Bone marrow (tissue), 2 donors: ENCODE results near the gene RPS6KA6.

Experiments used
- DNase-seq, 2 donors: peaks; one replicate each; lab custom pipeline; 2025; lab: John Stamatoyannopoulos, UW

The RPS6KA6 gene

DNA sequence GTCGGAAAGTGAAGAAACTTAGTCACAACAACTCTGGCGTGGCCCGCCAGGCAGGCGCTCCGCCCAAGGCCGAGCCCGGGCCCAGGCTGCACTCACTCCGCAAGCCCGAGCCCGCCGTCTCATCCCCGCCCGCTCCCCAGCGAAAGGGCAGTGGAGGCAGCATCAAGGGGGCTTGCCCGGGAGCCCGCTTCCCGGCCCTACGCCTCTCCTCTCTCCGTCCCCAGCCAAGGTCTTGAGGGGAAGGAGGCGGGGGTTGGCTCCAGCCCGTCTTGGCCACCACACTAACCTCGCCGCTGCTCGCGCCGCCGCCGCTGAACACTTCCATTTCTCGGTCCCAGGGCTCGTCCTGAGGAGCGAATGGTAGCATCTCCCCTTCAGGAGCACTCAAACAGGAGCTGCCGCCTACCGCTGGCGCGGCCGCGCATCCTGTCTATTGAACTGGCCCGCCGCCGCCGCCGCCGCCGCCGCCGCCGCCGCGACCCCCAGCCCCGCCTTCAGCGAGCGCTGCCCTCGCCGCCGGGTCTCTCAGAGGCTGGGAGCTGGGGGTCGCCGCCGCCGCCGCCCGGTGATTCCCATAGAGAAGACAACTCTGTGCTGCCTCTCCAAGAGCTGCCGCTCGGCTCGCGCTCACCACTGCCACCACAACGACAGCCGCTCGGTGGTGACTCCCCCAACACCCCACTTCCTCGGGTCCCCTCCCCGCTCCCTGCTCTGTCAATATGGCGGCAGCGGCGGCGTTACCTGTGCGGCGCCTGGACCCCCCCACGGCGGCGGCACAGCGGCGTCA lies at the start of gene RPS6KA6:
Gene RPS6KA6 (minus strand): TSS at position 667 of the 787 bp plus-strand sequence. CDS start 300 bp downstream, at position 367.
- DNase-seq: no peak

DNA sequence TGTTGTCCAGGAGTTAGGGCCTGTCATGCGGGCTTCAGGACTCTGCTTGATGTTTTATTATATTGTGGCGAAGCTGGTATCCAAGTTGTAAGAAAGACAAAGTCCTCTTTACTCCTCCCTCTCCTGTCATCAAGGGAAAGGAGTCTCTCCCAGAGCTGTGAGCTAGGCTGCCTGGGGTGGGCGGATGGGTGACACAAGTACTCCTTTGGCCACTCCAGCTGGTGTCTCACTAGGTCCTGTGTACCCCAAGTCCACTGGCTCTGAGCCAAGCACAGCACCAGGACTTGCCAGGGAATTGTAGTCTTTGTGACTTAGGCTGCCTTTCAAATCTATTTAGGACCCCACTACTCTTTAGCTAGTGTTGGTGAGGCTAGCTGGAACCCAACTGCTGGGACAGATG lies 36.7 kb upstream of the RPS6KA6 start:
- no peak for DNase-seq

DNA sequence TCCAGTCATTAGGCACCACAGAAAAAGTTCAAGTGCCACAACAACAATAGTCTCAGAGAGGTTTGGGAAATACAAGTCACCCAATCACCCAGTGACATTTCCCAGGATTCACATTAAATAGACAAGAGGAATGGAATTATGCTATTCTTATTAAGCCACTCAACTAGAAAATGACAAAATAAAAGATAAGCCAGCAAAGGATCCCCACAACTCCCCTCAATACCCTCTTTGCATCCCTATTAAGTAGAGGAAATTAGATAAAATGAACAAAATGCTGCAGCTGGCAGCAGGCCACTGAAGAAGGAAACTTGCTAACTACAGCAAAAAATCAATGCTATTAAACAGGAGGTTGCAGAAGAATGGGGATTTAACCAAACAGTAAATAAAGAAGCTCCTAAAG lies 35.3 kb upstream of the RPS6KA6 start:
- DNase-seq: no peak

DNA sequence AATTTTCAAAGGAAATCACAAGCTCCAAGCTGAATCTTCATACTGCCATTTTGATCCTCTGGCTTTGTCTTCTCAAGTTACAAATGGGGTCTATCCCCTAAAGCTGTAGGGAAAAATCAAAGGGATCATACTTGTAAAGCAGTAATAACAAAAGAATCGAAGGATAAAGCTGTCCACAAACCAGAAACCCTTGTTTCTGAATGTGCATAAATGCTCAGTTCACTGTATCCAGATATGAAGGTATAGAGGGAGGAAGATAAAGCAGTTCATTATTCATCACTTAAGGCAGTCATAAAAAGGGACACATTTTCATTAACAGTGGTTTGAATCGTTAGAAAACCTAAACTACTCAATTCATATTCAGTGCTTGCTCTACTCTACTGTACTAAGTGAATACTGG lies 33.2 kb upstream of the RPS6KA6 start:
- DNase-seq: no peak

DNA sequence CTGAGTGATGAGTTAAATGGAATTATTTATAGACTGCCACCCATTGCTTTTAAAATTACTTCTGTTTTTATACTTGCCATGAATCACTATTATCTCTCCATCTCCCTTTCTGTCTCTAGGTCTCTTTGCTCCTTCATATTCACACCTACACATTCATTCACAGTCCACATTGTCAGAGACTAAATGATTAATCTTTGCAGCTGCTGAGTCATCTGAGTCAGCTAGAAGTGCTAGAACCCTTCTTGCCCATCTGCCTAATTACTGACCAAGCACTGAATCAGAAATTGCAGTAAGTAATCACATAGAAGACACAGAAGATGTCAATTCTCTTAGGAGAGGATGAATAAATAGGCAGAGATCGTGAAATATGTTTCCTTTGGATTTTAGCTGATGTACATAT lies 31.6 kb upstream of the RPS6KA6 start:
- DNase-seq: no peak

DNA sequence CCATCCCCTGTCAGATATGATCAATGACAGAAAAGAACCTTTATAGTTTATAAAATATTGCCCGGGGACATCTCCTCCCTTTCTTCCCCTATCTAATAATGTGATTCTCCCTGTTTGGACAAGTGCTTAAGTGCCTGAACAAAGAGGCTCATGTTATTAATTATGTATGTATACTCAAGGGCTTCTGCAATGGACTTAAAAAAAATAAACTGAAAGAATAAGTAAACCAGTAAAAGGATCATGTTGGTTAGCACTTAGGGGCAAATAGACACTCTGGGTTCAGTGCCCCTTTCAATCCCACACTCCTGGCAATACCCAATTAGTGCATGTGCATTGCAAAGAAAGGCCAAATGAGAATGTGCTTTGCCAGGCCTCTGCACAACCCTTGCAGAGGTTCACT lies 30.7 kb upstream of the RPS6KA6 start:
- DNase-seq: no peak

DNA sequence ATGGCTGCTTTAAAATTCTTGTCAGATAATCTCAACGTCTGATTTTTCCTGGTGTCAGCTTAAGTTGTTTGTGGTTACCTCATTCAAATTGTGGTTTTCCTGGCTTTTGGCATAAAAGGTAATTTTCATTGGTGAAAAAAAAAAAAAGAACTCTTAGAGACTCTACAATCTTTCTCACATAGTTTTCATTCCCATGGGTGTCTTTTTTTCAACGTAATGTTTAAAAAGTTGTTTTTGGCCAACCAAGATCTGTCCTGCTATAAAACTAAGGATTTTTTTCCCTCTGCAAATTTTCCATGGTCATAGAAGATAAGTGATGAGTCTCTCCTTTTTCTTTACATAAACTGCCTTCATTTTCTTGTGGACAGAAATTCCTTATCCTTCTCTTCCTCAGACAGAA lies 28.9 kb upstream of the RPS6KA6 start:
- no peak for DNase-seq

DNA sequence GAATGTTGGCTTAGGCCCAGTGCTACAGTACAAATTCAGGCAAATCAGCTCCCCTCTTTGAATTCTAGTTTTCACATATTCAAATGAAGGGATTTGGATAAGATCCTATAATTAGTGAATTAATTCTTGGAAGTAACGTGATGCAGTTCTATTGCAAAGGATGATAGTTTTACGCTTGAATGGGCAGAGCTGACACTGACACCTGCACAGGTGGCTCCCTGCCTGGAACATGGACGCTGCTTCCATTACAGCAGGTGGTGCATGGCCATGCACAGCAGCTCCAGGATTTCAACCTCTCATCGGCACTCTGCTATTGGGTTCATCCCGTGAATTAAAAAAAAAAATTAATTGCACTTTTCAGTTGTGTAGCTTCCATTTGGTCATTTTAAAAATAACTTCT lies 28.4 kb upstream of the RPS6KA6 start:
- no peak for DNase-seq

DNA sequence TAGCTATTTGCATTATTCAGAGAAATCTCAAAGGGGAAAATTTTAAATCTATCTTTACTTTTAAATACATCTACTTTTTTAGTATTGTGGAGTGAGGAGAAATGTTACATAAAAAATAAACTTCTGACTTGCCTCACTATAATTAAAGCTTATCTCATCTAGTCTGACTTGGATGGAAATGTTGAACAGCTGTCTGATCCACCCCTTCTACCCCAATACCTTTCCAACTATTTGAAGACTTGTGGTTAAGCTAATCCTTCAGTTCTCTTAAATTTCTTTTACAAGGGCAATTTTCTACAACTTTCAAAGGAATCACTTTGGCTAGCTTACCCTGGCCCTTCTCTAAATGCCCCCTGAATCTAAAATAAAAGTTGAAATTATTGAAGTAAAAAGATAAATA lies 17.3 kb upstream of the RPS6KA6 start:
- DNase-seq: no peak

DNA sequence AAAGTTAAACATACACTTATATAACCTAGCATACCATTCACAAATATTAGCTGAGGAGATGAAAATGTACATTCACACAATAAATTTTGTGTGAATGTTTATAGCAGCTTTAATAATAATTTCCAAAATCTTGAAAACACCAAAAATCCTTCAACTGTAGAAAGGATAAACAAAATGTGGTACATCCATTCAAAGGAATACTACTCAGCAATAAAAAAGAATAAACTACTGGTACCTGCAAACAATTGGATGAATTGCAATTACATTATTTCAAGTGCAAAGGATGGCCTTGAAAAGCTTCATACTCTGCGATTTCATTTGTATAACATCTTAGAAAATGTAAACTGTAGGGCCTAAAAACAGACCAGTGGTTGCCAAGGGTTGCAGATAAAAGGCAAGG lies 11.7 kb upstream of the RPS6KA6 start:
- no peak for DNase-seq

DNA sequence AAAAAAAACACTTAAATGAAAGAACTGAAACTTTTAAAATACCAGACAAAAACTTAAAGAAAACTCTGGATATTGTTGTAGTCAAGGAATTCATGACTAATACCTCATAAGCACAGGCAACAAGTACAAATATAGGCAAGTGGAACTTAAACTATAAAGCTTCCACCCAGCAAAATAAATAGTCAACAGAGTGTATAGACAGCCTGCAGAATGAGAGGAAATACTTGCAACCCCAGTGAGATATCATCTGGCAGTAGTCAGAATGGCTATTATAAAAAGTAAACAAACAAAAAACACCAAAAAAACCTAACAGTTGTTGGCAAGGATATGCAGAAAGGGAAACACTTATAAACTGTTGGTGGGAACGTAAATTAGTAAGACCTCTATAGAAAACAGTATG lies 9.6 kb upstream of the RPS6KA6 start:
- DNase-seq: no peak

DNA sequence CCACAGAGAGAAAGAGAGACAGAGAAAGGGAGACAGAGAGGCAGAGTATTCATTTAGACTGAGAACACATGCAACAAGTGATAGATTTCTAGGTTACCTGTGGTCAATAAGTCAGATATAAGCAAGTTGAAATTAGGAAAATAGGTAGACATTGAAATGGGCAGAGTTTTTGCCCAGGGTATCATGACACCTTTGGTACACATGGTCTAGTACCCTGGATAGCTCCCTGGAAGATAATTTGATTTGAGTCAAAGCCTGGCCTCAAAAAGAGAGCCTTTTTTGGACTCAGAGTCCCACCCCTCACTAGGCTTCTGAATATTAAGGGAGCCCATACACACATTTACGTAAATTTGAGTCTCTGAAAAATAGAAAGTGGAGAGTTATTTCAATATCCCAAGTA lies 4.0 kb upstream of the RPS6KA6 start:
- DNase-seq: no peak

DNA sequence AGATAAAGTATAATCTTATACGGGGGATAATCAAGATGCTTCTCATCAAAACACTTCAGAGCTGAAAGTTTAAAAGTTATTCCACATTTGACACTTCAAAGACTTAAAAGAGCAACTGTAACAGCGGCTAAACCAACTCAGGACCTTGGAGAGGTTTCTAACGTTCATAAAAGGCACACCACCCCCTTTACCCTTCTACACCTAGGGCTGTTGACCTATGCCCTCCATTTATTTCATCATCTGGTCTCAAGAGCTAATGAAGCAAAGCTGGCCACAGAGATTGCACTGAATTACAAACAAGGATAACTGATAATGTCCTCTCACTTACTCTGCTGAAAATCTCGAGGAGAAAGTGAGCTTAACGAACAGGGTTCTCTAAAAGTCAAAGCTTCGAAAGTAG lies 1.1 kb upstream of the RPS6KA6 start:
- DNase-seq: no peak

DNA sequence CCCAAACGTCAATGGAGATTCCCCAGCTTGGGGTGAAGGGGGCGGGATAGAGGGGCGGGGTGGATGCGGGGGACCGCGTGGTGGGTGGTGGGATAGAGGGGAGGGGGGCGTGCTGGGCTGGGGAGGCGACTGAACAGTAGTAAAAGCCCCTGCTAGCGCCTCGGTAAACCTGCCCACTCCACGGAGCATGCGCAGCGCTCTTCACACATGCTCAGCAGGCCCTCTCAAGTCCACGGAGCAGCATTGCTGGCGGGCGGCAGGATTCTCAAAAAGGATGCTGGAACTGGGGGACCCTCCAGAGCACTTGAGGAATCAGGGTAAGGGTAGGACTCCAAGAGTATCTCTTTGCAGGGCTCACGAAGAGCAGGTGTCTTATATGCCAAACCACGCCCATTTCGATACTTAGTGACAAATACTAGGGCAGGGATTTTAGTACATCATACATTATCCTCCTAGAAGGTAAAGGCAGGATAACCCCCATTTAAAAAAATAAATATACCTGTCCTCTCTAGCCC lies 378 bp upstream of the RPS6KA6 start:
- no peak for DNase-seq

DNA sequence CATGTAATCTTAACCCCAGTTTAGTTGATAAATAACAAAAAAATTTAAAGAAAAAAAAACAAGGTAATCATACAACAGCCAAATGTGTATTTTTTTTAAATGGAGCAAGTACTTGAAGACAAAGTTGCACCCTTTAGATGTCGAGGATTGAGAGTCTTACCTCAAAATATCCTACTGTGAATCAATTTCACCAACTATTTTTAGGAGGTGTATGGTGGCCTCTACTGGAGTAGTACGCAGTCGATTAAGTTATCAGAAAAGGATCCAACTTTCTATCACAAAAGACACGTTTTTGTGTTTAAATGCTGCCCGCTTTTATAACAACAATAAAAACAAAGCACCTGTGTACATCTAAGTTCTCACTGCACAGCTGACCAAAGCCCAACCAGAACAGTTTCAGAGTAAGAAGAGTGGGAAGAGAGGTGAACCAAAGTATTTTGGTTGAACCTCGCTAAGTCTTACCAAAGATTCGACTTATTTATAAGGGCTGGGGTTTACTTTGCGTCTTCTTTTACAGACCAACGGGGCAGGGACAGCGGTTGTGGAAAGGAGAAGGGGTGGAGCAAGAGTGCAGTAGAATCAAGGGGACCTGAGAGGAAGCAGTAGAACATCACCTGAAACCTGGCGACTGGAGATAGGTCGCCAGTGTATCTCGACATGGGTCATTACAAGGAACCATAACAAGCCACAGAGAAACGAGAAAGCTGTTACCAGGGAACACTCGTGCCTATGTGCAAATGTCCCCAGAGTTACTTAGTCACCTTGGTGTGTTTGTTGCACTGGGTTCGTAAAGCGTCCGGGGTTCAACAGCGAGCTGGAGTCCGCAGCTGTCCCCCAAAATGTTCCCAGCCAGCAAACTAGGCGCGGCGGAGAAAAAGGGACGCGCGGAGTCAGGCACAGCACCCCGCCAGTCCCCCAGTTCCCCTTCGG lies 1.1 kb downstream of the RPS6KA6 start:
- no peak for DNase-seq

DNA sequence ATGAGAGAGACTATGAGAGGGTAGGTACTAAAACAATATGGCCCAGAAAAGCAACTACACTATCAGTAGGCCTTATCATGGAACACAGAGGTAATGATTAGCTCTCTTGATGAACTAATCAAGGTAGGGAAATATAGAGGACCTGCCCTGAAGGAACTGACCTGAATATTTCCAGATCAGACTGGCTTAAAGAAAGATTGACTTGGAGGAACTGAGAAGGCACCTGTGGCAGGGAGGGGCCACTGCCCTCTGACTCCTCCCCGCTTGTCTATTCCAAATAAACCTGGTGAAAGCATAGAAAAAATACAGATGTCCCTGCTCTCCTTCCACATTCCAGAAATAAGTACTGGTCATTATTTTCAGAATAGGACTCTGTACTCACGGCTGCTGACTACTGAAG lies 5.5 kb downstream of the RPS6KA6 start:
- no peak for DNase-seq

DNA sequence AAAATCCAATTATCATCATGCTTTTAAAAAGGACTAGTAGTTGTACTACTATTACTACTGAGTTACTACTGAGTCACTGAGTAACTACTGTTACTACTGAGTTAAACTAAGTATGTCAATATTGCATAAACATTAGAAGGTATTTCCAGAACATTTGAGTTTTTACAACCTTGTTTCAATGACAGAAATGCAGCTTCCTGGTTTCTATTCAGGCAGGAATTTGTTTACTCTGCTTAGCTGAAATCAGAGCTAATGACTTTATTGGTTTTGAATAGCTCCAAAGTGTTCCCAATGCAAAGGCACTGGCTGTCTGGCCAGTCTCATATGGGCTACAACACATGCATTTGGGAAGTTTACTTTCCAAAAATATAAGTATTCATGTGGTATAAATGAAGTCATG lies 12.0 kb downstream of the RPS6KA6 start:
- no peak for DNase-seq

DNA sequence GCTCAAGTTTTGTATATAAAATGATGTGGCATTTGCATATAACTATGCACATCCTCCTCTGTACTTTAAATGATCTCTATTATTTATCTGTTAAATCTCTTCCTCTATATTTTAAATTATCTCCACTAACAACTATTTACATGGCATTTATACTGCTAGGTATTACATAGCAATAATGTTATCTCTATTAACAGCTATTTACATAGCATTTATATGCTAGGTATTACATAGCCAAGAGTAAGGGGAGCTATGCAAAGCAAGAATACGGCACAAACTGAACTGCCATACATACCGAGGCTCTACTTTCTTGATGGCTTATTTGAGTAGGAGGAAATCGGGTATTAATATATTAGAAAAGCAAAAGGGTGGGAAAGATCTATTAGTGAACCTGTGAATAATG lies 12.7 kb downstream of the RPS6KA6 start:
- no peak for DNase-seq

DNA sequence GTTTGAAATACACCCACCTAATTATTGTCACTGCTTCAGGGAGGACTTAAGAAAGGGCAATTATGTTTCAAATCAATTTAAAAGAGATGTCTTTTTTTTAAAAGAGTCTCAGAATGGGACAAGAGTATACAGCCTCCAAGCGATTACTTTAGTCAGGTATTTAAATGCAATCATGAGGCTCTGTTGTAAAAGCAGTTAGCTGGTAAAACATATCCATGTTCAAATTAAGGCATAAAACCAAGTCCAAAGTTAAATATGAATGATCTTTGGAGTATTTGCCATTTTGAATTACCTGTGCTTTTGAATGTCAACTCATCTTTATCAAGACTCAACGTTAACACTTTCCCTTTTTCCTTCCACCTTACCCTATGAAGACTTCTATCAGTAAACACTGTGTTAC lies 13.7 kb downstream of the RPS6KA6 start:
- no peak for DNase-seq

DNA sequence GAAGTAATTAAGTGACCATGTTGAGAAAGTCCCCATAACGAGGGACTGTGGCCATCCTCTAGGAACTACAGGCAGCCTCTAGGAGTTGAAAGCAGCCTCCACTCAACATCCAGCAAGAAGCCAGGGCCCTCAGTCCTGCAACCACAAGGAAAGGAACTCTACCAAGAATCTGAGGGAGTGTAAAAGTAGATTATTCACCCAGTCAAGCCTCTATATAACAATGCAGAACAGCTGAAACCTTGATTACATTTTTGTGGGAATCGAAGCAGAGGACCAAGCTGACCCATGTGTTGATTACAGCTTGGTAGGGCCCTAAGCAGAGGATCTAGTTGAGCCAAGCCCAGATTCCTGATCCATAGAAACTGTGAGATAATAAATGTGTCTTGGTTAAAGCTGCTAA lies 17.1 kb downstream of the RPS6KA6 start:
- no peak for DNase-seq

DNA sequence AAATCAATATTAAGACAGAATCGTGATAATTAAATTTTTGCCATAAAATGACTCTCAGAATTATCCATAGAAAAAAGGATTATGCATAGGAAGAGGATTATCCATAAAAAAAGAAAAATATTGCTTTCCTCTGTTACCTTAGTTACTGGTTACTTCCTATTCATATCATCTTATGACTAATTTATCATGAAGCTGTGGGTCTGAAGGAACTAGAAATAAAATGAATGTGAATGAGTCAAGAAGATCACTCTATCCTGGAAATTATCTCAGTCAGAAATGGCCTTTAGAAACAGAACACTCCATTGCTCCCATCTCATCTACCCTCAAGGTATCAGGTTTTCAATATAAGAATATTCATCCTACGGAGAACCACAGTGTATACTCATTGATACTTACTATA lies 19.4 kb downstream of the RPS6KA6 start:
- DNase-seq: no peak

DNA sequence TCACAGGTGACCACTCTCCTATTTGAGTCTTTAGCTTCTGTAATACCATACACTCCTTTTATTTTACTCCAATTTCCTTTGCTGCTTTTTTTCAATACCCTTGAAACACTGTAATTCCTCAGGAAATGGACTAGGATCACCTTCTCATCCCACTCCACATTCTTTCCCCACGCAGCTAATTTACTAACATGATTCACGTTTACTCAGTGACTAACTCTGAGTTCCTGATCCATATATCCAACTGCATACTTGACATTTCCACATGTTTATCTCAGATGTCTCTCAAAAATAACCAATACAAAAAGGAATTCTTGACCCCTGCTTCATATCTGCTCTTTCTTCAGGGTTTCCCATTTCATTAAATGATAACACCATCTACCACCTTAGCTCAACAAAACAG lies 19.9 kb downstream of the RPS6KA6 start:
- no peak for DNase-seq

DNA sequence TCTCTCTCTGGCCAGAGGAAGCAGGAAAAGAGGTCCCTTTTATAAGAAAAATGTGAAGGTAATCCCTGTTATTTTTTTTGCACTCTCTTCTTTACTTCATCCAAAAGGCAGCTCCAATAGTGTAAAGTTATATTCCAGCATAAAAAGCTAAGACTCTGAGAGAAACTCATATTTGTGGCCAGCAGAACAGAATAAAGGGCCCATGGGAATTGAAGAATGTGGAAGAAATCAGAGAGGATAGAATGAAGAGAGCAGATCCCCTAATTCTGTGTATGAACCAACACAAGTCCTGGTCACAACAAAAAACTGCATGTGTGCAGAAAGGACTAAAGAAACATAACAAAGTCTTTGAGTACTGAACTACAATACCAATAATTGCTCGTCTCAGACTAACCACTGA lies 22.3 kb downstream of the RPS6KA6 start:
- DNase-seq: no peak
